Glutamatergic neuron (in vitro differentiated cells): ENCODE results near the gene HTR4. TPM values are rescaled to one million over a fixed set of nuclear protein-coding genes. Genes with fewer than 3 reads are reported as not detected.

Experiments
- DNase-seq: peaks from one replicate; pipeline ENCODE4 v3.0.0; 2022
- H3K27ac Mint-ChIP-seq: one replicate; pipeline ENCODE4 v1.8.0; 2020; ENCODE audit warnings: mild to moderate bottlenecking, mixed read lengths, inconsistent platforms; ENCODE audit not compliant: unreplicated experiment
- H3K27me3 Mint-ChIP-seq: one replicate; pipeline ENCODE4 v1.8.0; 2020; ENCODE audit warnings: mild to moderate bottlenecking, moderate library complexity, mixed read lengths, inconsistent platforms; ENCODE audit not compliant: unreplicated experiment
- H3K36me3 Mint-ChIP-seq: one replicate; pipeline ENCODE4 v1.8.0; 2020; ENCODE audit warnings: mild to moderate bottlenecking, mixed read lengths, inconsistent platforms; ENCODE audit not compliant: unreplicated experiment
- H3K4me1 Mint-ChIP-seq: one replicate; pipeline ENCODE4 v1.8.0; 2020; ENCODE audit warnings: mild to moderate bottlenecking, low read depth, mixed read lengths, inconsistent platforms; ENCODE audit not compliant: unreplicated experiment
- H3K4me3 Mint-ChIP-seq: one replicate; pipeline ENCODE4 v1.8.0; 2020; ENCODE audit warnings: mild to moderate bottlenecking, mixed read lengths, inconsistent platforms; ENCODE audit not compliant: unreplicated experiment
- H3K9me3 Mint-ChIP-seq: one replicate; pipeline ENCODE4 v1.8.0; 2020; ENCODE audit warnings: mild to moderate bottlenecking, moderate library complexity, mixed read lengths, inconsistent platforms; ENCODE audit not compliant: unreplicated experiment
- CTCF ChIP-seq: fragments of 200-600 bp; sonication (generic); IDR thresholded peaks from one replicate; pipeline ENCODE4 v1.5.0; 2021; ENCODE audit not compliant: partially characterized antibody, unreplicated experiment
- total RNA-seq: library from RNA; stranded (reverse); fragmentation: NEBNext Ultra II Directional; extraction: Animal tissue kit (Norgen Biotek cat#: 25700); gene quantifications from one replicate; pipeline ENCODE4 v1.2.1, GENCODE V29; 2021; ENCODE audit not compliant: unreplicated experiment

The HTR4 gene
- total RNA-seq, 1 donor from 2014 or later = not detected

- Mint-ChIP-seq H3K4me1 (no peaks in the 10 kb centered on the region), H3K27me3 (peaks cover 7% of the 10 kb centered on the region), H3K9me3 (no peaks in the 10 kb centered on the region), H3K27ac (no peak overlapping the region), H3K36me3 (no peaks in the 10 kb centered on the region), H3K4me3 (no peak overlapping the region)
- DNase-seq = no peak
- no peak for TF ChIP-seq CTCF
These were observed 170.6 kb downstream of the HTR4 start for GRCh38 chr5:148483750-148484149.

- Mint-ChIP-seq H3K36me3 (no peaks in the 10 kb centered on the region), H3K27me3 (peaks cover 7% of the 10 kb centered on the region), H3K27ac (no peak overlapping the region), H3K4me1 (no peaks in the 10 kb centered on the region), H3K4me3 (no peak overlapping the region), H3K9me3 (no peaks in the 10 kb centered on the region)
- DNase-seq = peak; percentile 79
- TF ChIP-seq CTCF = peak; percentile 77
These were observed 171.4 kb downstream of the HTR4 start for GRCh38 chr5:148482697-148483462.

GRCh38 chr5:148482196-148482595 is 172.1 kb downstream of the HTR4 start:
- Mint-ChIP-seq H3K36me3 (no peaks in the 10 kb centered on the region), H3K4me3 (no peak overlapping the region), H3K27ac (no peak overlapping the region), H3K27me3 (peaks cover 7% of the 10 kb centered on the region), H3K4me1 (no peaks in the 10 kb centered on the region), H3K9me3 (no peaks in the 10 kb centered on the region)
- no peak for DNase-seq
- TF ChIP-seq CTCF = no peak

GRCh38 chr5:148477429-148477828 is 176.9 kb downstream of the HTR4 start:
- DNase-seq = no peak
- Mint-ChIP-seq H3K36me3 (no peaks in the 10 kb centered on the region), H3K4me3 (no peak overlapping the region), H3K27me3 (no peaks in the 10 kb centered on the region), H3K27ac (no peak overlapping the region), H3K9me3 (no peaks in the 10 kb centered on the region), H3K4me1 (no peaks in the 10 kb centered on the region)
- TF ChIP-seq CTCF = no peak

GRCh38 chr5:148476302-148476701 is 178.0 kb downstream of the HTR4 start:
- Mint-ChIP-seq H3K4me1 (no peaks in the 10 kb centered on the region), H3K4me3 (no peak overlapping the region), H3K27ac (no peak overlapping the region), H3K36me3 (no peaks in the 10 kb centered on the region), H3K27me3 (no peaks in the 10 kb centered on the region), H3K9me3 (no peaks in the 10 kb centered on the region)
- DNase-seq = no peak
- TF ChIP-seq CTCF = no peak
